Ascending aorta (tissue), 2 donors: ENCODE results near the gene HES5. TPM values are rescaled to one million over a fixed set of nuclear protein-coding genes. Genes with fewer than 3 reads are reported as not detected.

Source experiments
- DNase-seq, 2 donors: peaks; one replicate each; pipeline ENCODE4 v3.0.0-alpha.2; 2019; ENCODE audit warnings: low spot score in 2 of 2
- H3K27ac ChIP-seq, 2 donors: fragments of 200-600 bp; sonication (generic); one replicate each; pipeline ENCODE4 v1.5.1; 2016 to 2017; ENCODE audit warnings: mild to moderate bottlenecking in 1 of 2
- H3K27me3 ChIP-seq: fragments of 200-600 bp; sonication (generic); one replicate; pipeline ENCODE4 v1.5.1; 2017
- H3K36me3 ChIP-seq, 2 donors: fragments of 200-600 bp; sonication (generic); one replicate each; pipeline ENCODE4 v1.5.1; 2016
- H3K4me1 ChIP-seq, 2 donors: fragments of 200-600 bp; sonication (generic); one replicate each; pipeline ENCODE4 v1.5.1; 2016 to 2017; ENCODE audit warnings: mild to moderate bottlenecking in 1 of 2
- H3K4me3 ChIP-seq, 2 donors: fragments of 200-600 bp; sonication (generic); one replicate each; pipeline ENCODE4 v1.5.1; 2016 to 2017; ENCODE audit warnings: mild to moderate bottlenecking in 1 of 2
- H3K9me3 ChIP-seq, 2 donors: fragments of 200-600 bp; sonication (generic); one replicate each; pipeline ENCODE4 v1.5.1; 2016
- intact Hi-C: fragments of 100-400 bp; cut with DNase I; formaldehyde crosslinking; loops from one replicate; pipeline ENCODE4 v1.15.1; 2023
- total RNA-seq: library from RNA; depleted of rRNA; stranded (reverse); fragments of >200 nt; gene quantifications from one replicate; pipeline ENCODE4 v1.1.0, GENCODE V29; 2016
- TF ChIP-seq, protein P1 (sequence below), 3 experiments: fragments of 200-600 bp in 2 of 3; fragments of 450-650 bp in 1 of 3; sonication (generic) in 2 of 3; IDR thresholded peaks; one replicate each; pipeline ENCODE4 v1.5.1; 2016 to 2019; ENCODE audit warnings: antibody characterized with exemption in 3 of 3, mild to moderate bottlenecking in 1 of 3, moderate library complexity in 1 of 3

Gene HES5
- total RNA-seq, 1 donor from 2014 or later, result not detected

DNA sequence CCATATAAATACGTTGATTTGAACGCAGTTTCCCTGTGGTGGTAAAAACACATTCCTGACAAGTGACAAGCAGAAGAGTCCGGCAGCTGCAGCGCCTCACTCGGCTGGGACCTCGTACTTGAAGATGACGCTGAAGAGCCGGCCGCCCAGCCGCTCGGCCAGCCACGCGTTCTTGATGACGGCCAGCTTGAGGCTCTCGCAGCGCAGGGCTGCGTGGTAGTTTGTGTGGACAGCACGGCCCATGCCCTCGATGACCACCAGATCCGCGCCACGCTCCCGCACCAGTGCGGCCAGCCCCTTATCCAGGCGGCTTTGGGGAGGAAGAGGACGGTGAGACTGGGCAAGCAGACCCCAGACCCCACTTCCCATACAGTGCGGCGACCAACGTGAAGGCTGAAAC lies 21.3 kb downstream of the HES5 start:
- no peak overlapping the region for H3K27ac ChIP-seq
- intact Hi-C loops, result no loop called here
- peaks cover 62% of the 10 kb centered on the region in 2 donors for H3K36me3 ChIP-seq
- no peak overlapping the region for H3K4me3 ChIP-seq
- no peak for DNase-seq
- H3K4me1 ChIP-seq, result no peaks in the 10 kb centered on the region
- TF ChIP-seq, protein P1, sequence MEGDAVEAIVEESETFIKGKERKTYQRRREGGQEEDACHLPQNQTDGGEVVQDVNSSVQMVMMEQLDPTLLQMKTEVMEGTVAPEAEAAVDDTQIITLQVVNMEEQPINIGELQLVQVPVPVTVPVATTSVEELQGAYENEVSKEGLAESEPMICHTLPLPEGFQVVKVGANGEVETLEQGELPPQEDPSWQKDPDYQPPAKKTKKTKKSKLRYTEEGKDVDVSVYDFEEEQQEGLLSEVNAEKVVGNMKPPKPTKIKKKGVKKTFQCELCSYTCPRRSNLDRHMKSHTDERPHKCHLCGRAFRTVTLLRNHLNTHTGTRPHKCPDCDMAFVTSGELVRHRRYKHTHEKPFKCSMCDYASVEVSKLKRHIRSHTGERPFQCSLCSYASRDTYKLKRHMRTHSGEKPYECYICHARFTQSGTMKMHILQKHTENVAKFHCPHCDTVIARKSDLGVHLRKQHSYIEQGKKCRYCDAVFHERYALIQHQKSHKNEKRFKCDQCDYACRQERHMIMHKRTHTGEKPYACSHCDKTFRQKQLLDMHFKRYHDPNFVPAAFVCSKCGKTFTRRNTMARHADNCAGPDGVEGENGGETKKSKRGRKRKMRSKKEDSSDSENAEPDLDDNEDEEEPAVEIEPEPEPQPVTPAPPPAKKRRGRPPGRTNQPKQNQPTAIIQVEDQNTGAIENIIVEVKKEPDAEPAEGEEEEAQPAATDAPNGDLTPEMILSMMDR (IDR thresholded peaks at IDR 0.05), result no peak
- no peaks in the 10 kb centered on the region for H3K9me3 ChIP-seq
- peaks cover 9% of the 10 kb centered on the region for H3K27me3 ChIP-seq

- Histone ChIP-seq H3K4me1 (no peaks in the 10 kb centered on the region), H3K27ac (no peak overlapping the region), H3K36me3 (peaks cover 56 to 57% of the 10 kb centered on the region in 2 donors), H3K4me3 (no peak overlapping the region), H3K27me3 (peaks cover 9% of the 10 kb centered on the region), H3K9me3 (no peaks in the 10 kb centered on the region)
- intact Hi-C loops, result no loop called here
- DNase-seq, result no peak
- TF ChIP-seq, protein P1 (IDR thresholded peaks at IDR 0.05), result no peak
These were observed 21.9 kb downstream of the HES5 start for GRCh38 chr1:2508180-2508579.

- intact Hi-C loops, result no loop called here
- Histone ChIP-seq H3K27me3 (peaks cover 9% of the 10 kb centered on the region), H3K4me1 (no peaks in the 10 kb centered on the region), H3K36me3 (peaks cover 52% of the 10 kb centered on the region in 2 donors), H3K9me3 (no peaks in the 10 kb centered on the region), H3K4me3 (no peak overlapping the region), H3K27ac (no peak overlapping the region)
- DNase-seq, result no peak
- TF ChIP-seq, protein P1 (IDR thresholded peaks at IDR 0.05), result no peak
These were observed 22.3 kb downstream of the HES5 start for GRCh38 chr1:2507744-2508155.

GRCh38 chr1:2506901-2507565 lies 23.0 kb downstream of the HES5 start:
- DNase-seq, result no peak
- no peaks in the 10 kb centered on the region for H3K4me1 ChIP-seq
- H3K36me3 ChIP-seq, result peaks cover 45% of the 10 kb centered on the region in 2 donors
- TF ChIP-seq, protein P1 (IDR thresholded peaks at IDR 0.05), result no peak
- H3K4me3 ChIP-seq, result no peak overlapping the region
- H3K9me3 ChIP-seq, result no peaks in the 10 kb centered on the region
- H3K27me3 ChIP-seq, result peaks cover 9% of the 10 kb centered on the region
- intact Hi-C loops, result no loop called here
- H3K27ac ChIP-seq, result no peak overlapping the region

GRCh38 chr1:2506007-2506860 lies 23.8 kb downstream of the HES5 start:
- H3K4me3 ChIP-seq, result no peak overlapping the region
- peaks cover 37% of the 10 kb centered on the region in 2 donors for H3K36me3 ChIP-seq
- no peak for DNase-seq
- intact Hi-C loops, result no loop called here
- peaks cover 9% of the 10 kb centered on the region for H3K27me3 ChIP-seq
- H3K9me3 ChIP-seq, result no peaks in the 10 kb centered on the region
- TF ChIP-seq, protein P1 (IDR thresholded peaks at IDR 0.05), result no peak
- no peaks in the 10 kb centered on the region for H3K4me1 ChIP-seq
- H3K27ac ChIP-seq, result no peak overlapping the region
